Neutrophil (primary cell): ENCODE results near the gene NDUFAB1.

Source experiments
- H3K27ac ChIP-seq: fragments of 200-600 bp; sonication (generic); 2 replicates; pipeline ENCODE4 v1.5.1; 2016; ENCODE audit warnings: mild to moderate bottlenecking, moderate library complexity
- H3K27me3 ChIP-seq: fragments of 200-600 bp; sonication (generic); 2 replicates; pipeline ENCODE4 v1.6.0; 2016; ENCODE audit warnings: mild to moderate bottlenecking
- H3K36me3 ChIP-seq: fragments of 200-600 bp; sonication (generic); 2 replicates; pipeline ENCODE4 v1.5.1; 2017
- H3K4me1 ChIP-seq, 2 experiments: fragments of 200-600 bp in 1 of 2; sonication (generic) in 1 of 2; 1 replicate in 1 of 2; 2 replicates in 1 of 2; pipeline versions ENCODE4 v1.5.1 to v1.6.1; 2013 to 2016; ENCODE audit warnings: low read depth in 1 of 2, low read length in 1 of 2, mild to moderate bottlenecking in 1 of 2, moderate library complexity in 1 of 2; ENCODE audit not compliant: control insufficient read depth in 1 of 2, insufficient read depth in 1 of 2
- H3K4me3 ChIP-seq, 2 experiments: fragments of 200-600 bp in 1 of 2; sonication (generic) in 1 of 2; 1 replicate in 1 of 2; 2 replicates in 1 of 2; pipeline ENCODE4 v1.5.1; 2013 to 2016; ENCODE audit warnings: low read depth in 1 of 2, low read length in 1 of 2, mild to moderate bottlenecking in 1 of 2, moderate library complexity in 1 of 2
- H3K9me3 ChIP-seq: fragments of 200-600 bp; sonication (generic); 2 replicates; pipeline ENCODE4 v1.5.1; 2016
- CTCF ChIP-seq: fragments of 200-600 bp; sonication (generic); IDR thresholded peaks from 2 replicates; pipeline ENCODE4 v1.5.1; 2016; ENCODE audit warnings: antibody characterized with exemption

NDUFAB1 gene

GRCh38 chr16:23564575-23565363, 31.3 kb downstream of the NDUFAB1 start:
- H3K27me3 ChIP-seq: no peaks in the 10 kb centered on the region
- H3K27ac ChIP-seq: no peak overlapping the region
- peaks cover 53% of the 10 kb centered on the region for H3K36me3 ChIP-seq
- no peak overlapping the region for H3K4me3 ChIP-seq
- H3K4me1 ChIP-seq: no peaks in the 10 kb centered on the region
- TF ChIP-seq CTCF: no peak
- H3K9me3 ChIP-seq: no peaks in the 10 kb centered on the region

GRCh38 chr16:23563186-23563585, 32.9 kb downstream of the NDUFAB1 start:
- TF ChIP-seq CTCF: no peak
- peaks cover 50% of the 10 kb centered on the region for H3K36me3 ChIP-seq

GRCh38 chr16:23562505-23562904, 33.6 kb downstream of the NDUFAB1 start:
- TF ChIP-seq CTCF: no peak
- no peaks in the 10 kb centered on the region for H3K9me3 ChIP-seq
- H3K4me1 ChIP-seq: peaks cover 7 to 11% of the 10 kb centered on the region in 2 experiments
- no peak overlapping the region for H3K27ac ChIP-seq
- peaks cover 46% of the 10 kb centered on the region for H3K36me3 ChIP-seq
- H3K4me3 ChIP-seq: no peak overlapping the region
- H3K27me3 ChIP-seq: no peaks in the 10 kb centered on the region

More at GRCh38 chr16:23563186-23563585, 32.9 kb downstream of the NDUFAB1 start:
- no peak overlapping the region for H3K4me3 ChIP-seq
- H3K4me1 ChIP-seq: peaks cover 3 to 6% of the 10 kb centered on the region in 2 experiments
- no peaks in the 10 kb centered on the region for H3K9me3 ChIP-seq
- H3K27ac ChIP-seq: no peak overlapping the region
- no peaks in the 10 kb centered on the region for H3K27me3 ChIP-seq

GRCh38 chr16:23561586-23561985, 34.5 kb downstream of the NDUFAB1 start:
- peaks cover 11 to 16% of the 10 kb centered on the region in 2 experiments for H3K4me1 ChIP-seq
- H3K9me3 ChIP-seq: no peaks in the 10 kb centered on the region
- H3K27me3 ChIP-seq: no peaks in the 10 kb centered on the region
- no peak overlapping the region for H3K4me3 ChIP-seq
- H3K36me3 ChIP-seq: peaks cover 37% of the 10 kb centered on the region
- no peak for TF ChIP-seq CTCF
- no peak overlapping the region for H3K27ac ChIP-seq

- peaks cover 5% of the 10 kb centered on the region for H3K36me3 ChIP-seq
- peaks cover 11 to 16% of the 10 kb centered on the region in 2 experiments for H3K4me1 ChIP-seq
- H3K4me3 ChIP-seq: peak overlapping the region; percentile 75 to 81
- TF ChIP-seq CTCF: no peak
- H3K9me3 ChIP-seq: no peaks in the 10 kb centered on the region
- no peaks in the 10 kb centered on the region for H3K27me3 ChIP-seq
- peak overlapping the region; percentile 78 for H3K27ac ChIP-seq
Observed at GRCh38 chr16:23557779-23558702, 38.1 kb downstream of the NDUFAB1 start.
